Naive B cell (primary cell): ENCODE results near the gene IRS1. TPM values are rescaled to one million over a fixed set of nuclear protein-coding genes. Genes with fewer than 3 reads are reported as not detected.

Experiments
- ATAC-seq, 2 donors: fragments of 150-1000 bp; cut with Tn5 transposase; 2 replicates each; pipeline ENCODE4 v1.10.0; 2021; ENCODE audit warnings: low read depth in 2 of 2, mild to moderate bottlenecking in 2 of 2, moderate library complexity in 2 of 2
- DNase-seq: peaks from one replicate; pipeline ENCODE4 v3.0.0; 2022
- H3K27ac Mint-ChIP-seq, 6 donors: one replicate each; pipeline ENCODE4 v1.8.0; 2020 to 2022; ENCODE audit warnings: mild to moderate bottlenecking in 6 of 6, mixed read lengths in 6 of 6, moderate library complexity in 5 of 6, inconsistent platforms in 2 of 6
- H3K27me3 Mint-ChIP-seq, 3 donors: one replicate each; pipeline ENCODE4 v1.8.0; 2021 to 2022; ENCODE audit warnings: mixed read lengths in 3 of 3, mild to moderate bottlenecking in 1 of 3
- H3K36me3 Mint-ChIP-seq, 2 donors: one replicate each; pipeline ENCODE4 v1.8.0; 2020 to 2022; ENCODE audit warnings: mixed read lengths in 2 of 2, inconsistent platforms in 1 of 2, mild to moderate bottlenecking in 1 of 2
- H3K4me1 Mint-ChIP-seq, 3 donors: one replicate each; pipeline ENCODE4 v1.8.0; 2020 to 2022; ENCODE audit warnings: mixed read lengths in 3 of 3, inconsistent platforms in 1 of 3, mild to moderate bottlenecking in 1 of 3, moderate library complexity in 1 of 3
- H3K4me3 Mint-ChIP-seq, 8 donors: one replicate each; pipeline ENCODE4 v1.8.0; 2020 to 2022; ENCODE audit warnings: mild to moderate bottlenecking in 8 of 8, mixed read lengths in 8 of 8, moderate library complexity in 8 of 8, inconsistent platforms in 2 of 8
- H3K9me3 Mint-ChIP-seq, 7 donors: one replicate each; pipeline ENCODE4 v1.8.0; 2020 to 2022; ENCODE audit warnings: mixed read lengths in 7 of 7, mild to moderate bottlenecking in 5 of 7, inconsistent platforms in 2 of 7, moderate library complexity in 1 of 7
- polyA plus RNA-seq, 6 donors: library from polyadenylated mRNA; unstranded; fragments of 300-500 nt; fragmentation: Illumina TruSeq; gene quantifications; one replicate each; pipeline ENCODE4 v1.2.3, GENCODE V29; 2021; ENCODE audit warnings: low read depth in 6 of 6

Gene IRS1
- polyA plus RNA-seq, 6 donors from 2014 or later = 0.43 to 2.7 (median 0.73) TPM

DNA sequence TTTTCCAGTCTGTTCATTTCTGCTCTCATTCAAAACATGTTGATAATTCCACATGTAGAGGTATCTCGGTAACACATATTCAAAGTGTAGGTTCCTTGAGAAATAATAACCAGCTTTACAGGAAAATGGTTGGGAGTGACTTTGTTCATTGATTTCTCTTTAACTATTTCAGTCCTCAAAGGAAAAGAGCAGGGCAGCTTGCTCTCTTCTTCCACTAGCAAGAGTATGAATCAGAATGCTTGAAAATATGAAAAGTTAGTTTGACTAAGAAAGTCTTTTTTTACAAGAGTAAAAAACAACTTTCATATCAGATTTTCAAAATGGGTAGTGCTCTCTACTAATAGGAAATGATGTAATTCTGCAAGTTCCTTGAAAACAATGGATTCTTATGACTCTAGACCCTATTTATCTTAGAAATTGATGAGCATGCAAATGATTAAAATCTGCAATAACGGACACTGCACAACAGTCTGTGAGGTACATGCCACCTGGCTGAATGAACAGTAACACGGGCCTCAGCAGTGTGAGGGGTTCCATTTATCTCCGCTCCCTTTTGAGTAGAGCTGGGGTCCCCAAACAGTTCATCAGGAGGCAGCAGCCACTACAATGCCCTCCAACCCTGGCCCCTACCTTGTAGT lies 65.6 kb downstream of the IRS1 start:
- Mint-ChIP-seq H3K9me3 (peaks cover 0 to 6% (median 0%) of the 10 kb centered on the region in 7 donors), H3K27ac (no peak overlapping the region), H3K36me3 (peaks cover 0 to 14% of the 10 kb centered on the region in 2 donors), H3K4me1 (no peaks in the 10 kb centered on the region), H3K27me3 (no peaks in the 10 kb centered on the region), H3K4me3 (no peak overlapping the region)
- DNase-seq (no peak), ATAC-seq (no peak)

DNA sequence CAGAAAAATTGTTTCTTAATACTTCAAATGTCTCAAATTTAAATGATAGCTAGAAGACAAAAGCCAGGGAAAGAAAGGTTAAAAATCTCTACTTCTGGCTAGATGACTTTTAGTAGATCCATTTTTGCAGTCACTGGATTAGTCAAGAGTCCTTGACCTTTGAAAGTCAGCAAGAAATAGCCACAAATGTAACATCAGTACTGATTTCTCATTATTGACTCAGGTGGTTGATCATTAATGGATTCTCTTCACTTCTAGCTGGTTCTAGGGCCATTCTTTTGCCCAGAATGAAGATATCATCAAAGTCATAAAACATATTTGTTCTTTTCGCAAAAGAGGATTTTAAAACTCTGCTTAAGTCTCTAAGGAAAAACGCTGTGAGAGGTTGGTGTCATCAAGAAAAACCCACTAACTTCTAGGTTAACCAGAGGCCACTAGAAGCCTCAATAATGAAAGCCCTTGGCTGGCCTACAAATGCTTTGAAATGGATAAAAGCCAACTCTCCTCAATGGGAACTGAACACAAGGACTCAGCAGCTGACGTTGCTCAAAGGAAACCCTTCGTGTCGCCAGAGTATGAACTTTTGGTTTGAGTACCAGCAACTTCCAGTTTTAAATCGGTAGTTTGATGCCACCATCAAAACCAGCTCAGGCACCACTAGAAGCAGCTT lies 66.3 kb downstream of the IRS1 start:
- no peak overlapping the region for H3K4me3 Mint-ChIP-seq
- H3K36me3 Mint-ChIP-seq = peaks cover 0 to 14% of the 10 kb centered on the region in 2 donors
- H3K27me3 Mint-ChIP-seq = peaks cover 0 to 1% (median 0%) of the 10 kb centered on the region in 3 donors
- H3K27ac Mint-ChIP-seq = no peak overlapping the region
- peaks cover 0 to 6% (median 0%) of the 10 kb centered on the region in 7 donors for H3K9me3 Mint-ChIP-seq
- ATAC-seq = no peak
- H3K4me1 Mint-ChIP-seq = no peaks in the 10 kb centered on the region
- no peak for DNase-seq

DNA sequence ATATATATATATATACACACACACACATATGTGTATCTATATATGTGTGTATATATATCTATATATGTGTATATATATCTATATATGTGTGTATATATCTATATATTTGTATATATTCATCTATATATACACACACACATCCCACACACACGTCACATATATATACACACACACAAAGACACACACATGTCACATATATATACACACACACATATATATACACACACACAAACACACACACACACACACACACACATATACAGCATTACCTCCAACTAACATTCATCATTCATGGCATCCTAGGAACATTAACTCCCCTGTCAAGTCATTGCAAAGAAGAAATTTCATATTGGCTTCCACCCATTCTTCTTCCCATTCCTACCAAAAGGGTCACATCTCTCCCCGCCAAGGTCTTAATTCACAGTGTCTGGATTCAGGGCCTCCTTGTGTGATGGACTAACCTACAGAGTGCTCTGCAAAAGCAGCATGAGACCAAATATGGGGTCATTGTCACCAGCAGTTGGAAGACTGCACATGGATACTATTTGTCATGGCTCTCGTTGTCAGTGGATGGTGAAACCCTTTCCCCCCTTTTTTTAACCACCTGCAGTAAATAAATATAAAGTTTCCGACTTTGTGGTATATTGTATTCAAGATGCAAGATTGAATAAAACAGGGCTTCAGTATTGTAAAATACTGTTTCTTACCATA lies 67.0 kb downstream of the IRS1 start:
- Mint-ChIP-seq H3K36me3 (peaks cover 0 to 11% of the 10 kb centered on the region in 2 donors), H3K4me1 (no peaks in the 10 kb centered on the region), H3K4me3 (no peak overlapping the region), H3K27me3 (peaks cover 0 to 8% (median 0%) of the 10 kb centered on the region in 3 donors), H3K27ac (no peak overlapping the region), H3K9me3 (peaks cover 0 to 5% (median 0%) of the 10 kb centered on the region in 7 donors)
- DNase-seq = no peak
- ATAC-seq = no peak

DNA sequence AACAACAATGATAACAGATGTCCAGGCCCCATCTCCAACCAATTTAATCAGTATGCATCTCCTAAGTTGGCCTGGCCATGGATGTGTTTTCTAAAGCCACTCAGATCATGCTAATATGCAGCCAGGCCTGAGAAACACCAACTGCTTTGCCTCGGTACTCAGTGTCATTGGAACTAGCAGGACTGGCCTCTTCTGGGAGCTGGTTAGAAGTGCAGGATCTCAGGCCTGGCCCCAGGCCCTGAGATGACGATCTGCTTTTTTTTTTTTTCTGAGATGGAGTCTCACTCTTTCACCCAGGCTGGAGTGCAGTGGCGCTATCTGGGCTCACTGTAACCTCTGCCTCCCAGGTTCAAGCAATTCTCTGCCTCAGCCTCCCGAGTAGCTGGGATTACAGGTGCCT lies 69.1 kb downstream of the IRS1 start:
- Mint-ChIP-seq H3K4me1 (peaks cover 5 to 6% (median 6%) of the 10 kb centered on the region in 3 donors), H3K9me3 (peaks cover 0 to 2% (median 0%) of the 10 kb centered on the region in 7 donors), H3K36me3 (peaks cover 0 to 3% of the 10 kb centered on the region in 2 donors), H3K4me3 (no peak overlapping the region), H3K27me3 (peaks cover 2 to 27% (median 9%) of the 10 kb centered on the region in 3 donors), H3K27ac (no peak overlapping the region)
- ATAC-seq (no peak), DNase-seq (no peak)

DNA sequence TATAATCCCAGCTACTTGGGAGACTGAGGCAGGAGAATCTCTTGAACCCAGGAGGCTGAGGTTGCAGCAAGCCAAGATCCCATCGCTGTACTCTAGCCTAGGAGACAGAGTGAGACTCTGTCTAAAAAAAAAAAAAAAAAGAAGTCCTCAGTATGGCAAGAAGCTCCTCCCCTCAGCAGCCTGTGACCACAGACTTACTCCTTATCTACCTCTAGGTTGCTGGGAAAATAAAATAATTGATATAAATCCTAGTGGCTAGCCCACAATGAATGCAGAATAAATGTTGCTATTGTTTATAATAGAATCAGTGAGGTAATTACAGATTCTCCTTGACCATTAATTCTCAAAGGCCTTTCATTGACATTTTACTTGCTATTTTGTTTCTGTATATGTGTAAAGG lies 70.6 kb downstream of the IRS1 start:
- H3K27ac Mint-ChIP-seq = no peak overlapping the region
- H3K4me1 Mint-ChIP-seq = peaks cover 5 to 6% (median 6%) of the 10 kb centered on the region in 3 donors
- H3K4me3 Mint-ChIP-seq = no peak overlapping the region
- ATAC-seq = no peak
- no peak for DNase-seq
- H3K27me3 Mint-ChIP-seq = peaks cover 8 to 40% (median 19%) of the 10 kb centered on the region in 3 donors
- H3K9me3 Mint-ChIP-seq = peaks cover 0 to 2% (median 0%) of the 10 kb centered on the region in 7 donors
- peaks cover 0 to 3% of the 10 kb centered on the region in 2 donors for H3K36me3 Mint-ChIP-seq

DNA sequence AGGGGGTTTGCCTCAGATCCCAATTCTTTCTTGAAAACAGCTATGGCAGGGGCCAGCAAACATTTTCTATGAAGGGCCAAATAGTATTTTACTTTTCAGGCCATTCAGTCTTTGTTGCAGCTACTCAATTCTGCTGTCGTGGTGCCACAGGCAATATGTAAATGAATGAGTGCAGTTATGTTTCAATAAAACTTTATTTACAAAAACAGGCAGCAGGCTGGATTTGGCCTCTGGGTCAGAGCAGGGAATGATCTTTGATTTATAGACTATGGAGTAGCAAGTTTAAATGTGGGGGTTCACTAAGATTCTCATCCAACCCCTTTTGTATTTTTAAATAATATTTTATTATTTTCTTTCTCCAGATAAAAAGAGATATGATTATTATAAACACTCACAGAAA lies 72.4 kb downstream of the IRS1 start:
- no peaks in the 10 kb centered on the region for H3K36me3 Mint-ChIP-seq

DNA sequence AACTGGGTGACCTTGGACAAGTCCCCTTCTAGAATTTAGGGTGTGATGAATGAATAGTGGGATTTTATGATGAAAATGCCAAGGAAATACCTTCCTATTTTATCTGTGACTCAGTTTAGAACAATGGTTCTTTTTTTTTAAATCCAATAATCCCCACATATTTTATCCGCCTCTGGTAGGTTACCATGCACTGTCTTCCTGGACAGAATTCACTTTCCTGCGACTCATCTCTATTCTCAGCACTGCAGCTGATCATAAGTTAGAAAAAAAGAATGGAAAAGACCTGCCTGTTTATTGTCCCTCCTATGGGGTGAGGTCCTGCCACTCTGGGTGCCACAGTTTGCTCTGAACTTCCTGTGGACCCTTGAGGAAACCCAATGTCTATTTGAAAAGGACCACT lies 73.1 kb downstream of the IRS1 start:
- no peak overlapping the region for H3K27ac Mint-ChIP-seq
- ATAC-seq (no peak), DNase-seq (no peak)
- H3K27me3 Mint-ChIP-seq = peaks cover 13 to 51% (median 19%) of the 10 kb centered on the region in 3 donors
- peaks cover 0 to 2% (median 0%) of the 10 kb centered on the region in 7 donors for H3K9me3 Mint-ChIP-seq
- peaks cover 5 to 6% (median 6%) of the 10 kb centered on the region in 3 donors for H3K4me1 Mint-ChIP-seq
- H3K36me3 Mint-ChIP-seq = no peaks in the 10 kb centered on the region
- H3K4me3 Mint-ChIP-seq = no peak overlapping the region

More for the DNA sequence above, 72.4 kb downstream of the IRS1 start:
- H3K4me1 Mint-ChIP-seq = peaks cover 5 to 6% (median 6%) of the 10 kb centered on the region in 3 donors
- no peak overlapping the region for H3K27ac Mint-ChIP-seq
- H3K4me3 Mint-ChIP-seq = no peak overlapping the region
- DNase-seq = no peak
- no peak for ATAC-seq
- H3K9me3 Mint-ChIP-seq = peaks cover 0 to 2% (median 0%) of the 10 kb centered on the region in 7 donors
- peaks cover 13 to 51% (median 19%) of the 10 kb centered on the region in 3 donors for H3K27me3 Mint-ChIP-seq

DNA sequence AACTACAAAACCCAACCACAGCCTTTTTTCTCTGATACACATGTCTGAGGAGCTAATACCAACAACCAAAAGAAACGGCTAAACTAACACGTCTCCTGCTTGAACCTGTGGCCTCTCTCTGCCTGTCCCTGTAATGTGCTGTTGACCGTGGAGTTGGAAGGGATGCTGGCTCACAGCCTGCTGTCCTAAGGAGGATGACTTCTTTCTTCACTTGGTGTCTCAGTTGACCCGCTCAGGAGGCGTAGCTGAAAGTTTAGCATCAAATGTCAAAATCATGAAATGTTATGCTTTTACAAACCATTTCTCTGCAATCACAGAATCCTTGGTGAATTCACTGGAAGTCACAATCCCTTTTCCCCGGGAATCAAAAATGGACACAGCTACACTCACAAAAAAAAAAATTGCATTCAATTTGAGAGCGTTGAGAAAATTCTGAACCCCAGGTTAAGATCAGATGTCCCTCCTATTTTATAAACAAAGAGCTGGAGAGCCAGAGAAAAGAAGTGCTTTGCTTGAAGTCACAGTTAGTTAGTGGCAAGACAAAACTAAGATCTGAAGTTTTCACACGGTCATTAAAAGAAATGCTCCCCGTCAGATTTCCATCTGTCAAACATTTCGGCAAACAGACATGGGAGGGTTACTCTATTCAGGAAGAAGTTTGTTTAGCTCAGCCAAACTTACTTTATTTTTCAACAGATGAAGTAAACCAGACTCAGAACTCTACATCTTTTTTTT lies 74.3 kb downstream of the IRS1 start:
- Mint-ChIP-seq H3K4me1 (peaks cover 5 to 10% (median 6%) of the 10 kb centered on the region in 3 donors), H3K9me3 (peaks cover 0 to 4% (median 0%) of the 10 kb centered on the region in 7 donors), H3K4me3 (no peak overlapping the region), H3K36me3 (peaks cover 0 to 8% of the 10 kb centered on the region in 2 donors), H3K27ac (no peak overlapping the region), H3K27me3 (peaks cover 19 to 51% (median 20%) of the 10 kb centered on the region in 3 donors)
- ATAC-seq (no peak), DNase-seq (no peak)

DNA sequence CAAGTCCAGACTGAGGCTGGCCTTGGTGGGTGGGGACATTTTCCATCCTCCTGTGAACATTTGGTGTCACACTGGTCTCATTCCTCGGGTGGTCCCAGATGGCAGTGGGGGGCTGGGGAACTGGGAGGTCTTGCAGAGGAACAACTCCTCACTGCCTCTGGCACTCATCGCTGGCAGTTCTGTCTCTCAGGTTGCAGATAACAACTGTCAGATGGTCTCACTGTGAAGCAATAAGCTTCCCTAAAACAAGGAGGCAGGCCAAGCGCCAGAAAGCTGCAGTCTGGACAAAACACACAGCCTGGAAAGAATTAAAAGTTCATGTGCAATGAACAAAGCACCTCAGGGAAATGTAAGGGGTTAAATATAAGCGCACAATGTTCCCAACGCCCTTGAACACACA lies 78.1 kb downstream of the IRS1 start:
- peaks cover 5 to 10% (median 6%) of the 10 kb centered on the region in 3 donors for H3K4me1 Mint-ChIP-seq
- H3K27ac Mint-ChIP-seq = no peak overlapping the region

DNA sequence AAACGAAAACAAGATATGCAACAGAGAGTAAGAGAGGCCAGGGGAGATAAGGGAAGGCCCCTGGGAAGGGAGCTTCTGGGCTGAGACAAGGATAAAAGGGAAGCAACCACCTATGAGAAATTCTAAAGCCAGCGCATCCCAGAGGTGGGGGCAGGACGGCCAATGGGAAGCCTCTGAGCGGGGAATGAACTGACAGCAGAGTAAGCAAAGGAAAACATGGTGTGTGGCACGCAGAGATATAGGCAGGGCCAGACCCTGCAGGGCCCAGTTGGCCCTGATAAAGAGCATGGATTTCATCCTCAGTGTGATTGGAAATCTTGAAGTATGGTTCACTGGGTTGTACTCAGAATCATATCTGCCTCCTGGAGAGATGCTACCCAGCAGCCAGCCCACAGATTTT lies 78.7 kb downstream of the IRS1 start:
- peaks cover 0 to 3% (median 0%) of the 10 kb centered on the region in 7 donors for H3K9me3 Mint-ChIP-seq
- ATAC-seq (no peak), DNase-seq (no peak)
- H3K4me1 Mint-ChIP-seq = peaks cover 4 to 9% (median 7%) of the 10 kb centered on the region in 3 donors
- H3K27me3 Mint-ChIP-seq = peaks cover 14 to 28% (median 24%) of the 10 kb centered on the region in 3 donors
- H3K27ac Mint-ChIP-seq = no peak overlapping the region
- H3K4me3 Mint-ChIP-seq = peak overlapping the region in 1 of 8 donors; percentile 69
- H3K36me3 Mint-ChIP-seq = peaks cover 0 to 8% of the 10 kb centered on the region in 2 donors

More for the DNA sequence above, 78.1 kb downstream of the IRS1 start:
- Mint-ChIP-seq H3K4me3 (no peak overlapping the region), H3K27me3 (peaks cover 19 to 34% (median 24%) of the 10 kb centered on the region in 3 donors), H3K9me3 (peaks cover 0 to 3% (median 0%) of the 10 kb centered on the region in 7 donors), H3K36me3 (peaks cover 0 to 8% of the 10 kb centered on the region in 2 donors)
- ATAC-seq (no peak), DNase-seq (no peak)

DNA sequence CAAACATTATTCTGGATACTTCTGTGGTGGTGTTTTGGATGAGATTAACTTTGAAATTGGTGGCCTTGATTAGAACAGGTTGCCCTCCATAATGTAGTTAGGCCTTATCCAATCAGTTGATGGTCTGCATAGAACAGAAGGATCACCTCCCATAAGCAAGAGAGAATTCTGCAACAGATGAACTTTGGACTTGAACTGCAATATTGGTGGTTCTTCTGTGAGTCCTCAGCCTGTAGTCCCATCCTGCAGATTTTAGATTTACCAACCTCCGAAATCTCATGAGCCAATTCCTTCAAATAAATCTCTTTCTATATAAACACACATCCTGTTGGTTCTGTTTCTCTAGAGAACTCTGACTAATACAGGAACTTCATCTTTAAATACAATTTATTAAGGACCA lies 81.9 kb downstream of the IRS1 start:
- H3K27me3 Mint-ChIP-seq = peaks cover 7 to 11% (median 7%) of the 10 kb centered on the region in 3 donors
- H3K36me3 Mint-ChIP-seq = peaks cover 0 to 8% of the 10 kb centered on the region in 2 donors
- H3K4me1 Mint-ChIP-seq = peaks cover 0 to 11% (median 10%) of the 10 kb centered on the region in 3 donors
- no peak for DNase-seq
- no peak overlapping the region for H3K4me3 Mint-ChIP-seq
- no peak overlapping the region for H3K27ac Mint-ChIP-seq
- H3K9me3 Mint-ChIP-seq = peaks cover 0 to 3% (median 0%) of the 10 kb centered on the region in 7 donors
- no peak for ATAC-seq

DNA sequence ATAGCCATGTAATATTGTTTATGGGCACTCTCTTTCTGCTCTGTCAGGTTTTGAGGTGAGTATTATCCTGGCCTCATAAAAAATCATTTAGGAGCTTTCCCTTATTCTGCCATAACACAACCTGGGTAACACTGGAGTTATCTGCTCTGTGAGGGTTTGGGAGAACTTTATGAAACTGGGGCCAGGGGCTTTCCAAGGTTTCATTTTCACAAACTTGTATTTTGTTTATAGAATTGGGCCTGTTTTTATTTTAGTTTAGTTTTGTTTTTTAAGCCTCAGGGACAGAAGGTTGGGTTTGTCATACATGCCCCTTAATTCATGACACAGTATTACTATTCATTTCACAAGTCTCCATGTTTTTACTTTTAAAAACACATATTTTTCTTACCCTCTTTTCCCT lies 83.5 kb downstream of the IRS1 start:
- Mint-ChIP-seq H3K9me3 (peaks cover 0 to 3% (median 0%) of the 10 kb centered on the region in 7 donors), H3K4me1 (peaks cover 0 to 11% (median 10%) of the 10 kb centered on the region in 3 donors), H3K27ac (no peak overlapping the region), H3K27me3 (peaks cover 7 to 9% (median 8%) of the 10 kb centered on the region in 3 donors), H3K36me3 (peaks cover 0 to 7% of the 10 kb centered on the region in 2 donors), H3K4me3 (no peak overlapping the region)
- DNase-seq (no peak), ATAC-seq (peak; percentile 34 to 35)
